Measurements from ENCODE around the gene KRTAP12-2.

Gene KRTAP12-2

GRCh38 chr21:44618504-44618903, 48.2 kb downstream of the KRTAP12-2 start:
- Histone ChIP-seq H3K27me3 (replicated peaks; ENCODE audit: control insufficient read depth, insufficient read depth, low read length) (no peaks in the 10 kb centered on the region), H3K4me3 (replicated peaks; ENCODE audit: low read depth, low read length) (no peak overlapping the region), H3K36me3 (ENCODE audit: control insufficient read depth, insufficient read depth, low read length) (no peaks in the 10 kb centered on the region)
- no peak for DNase-seq (ENCODE audit: extremely low read depth, insufficient read length)
- TF ChIP-seq, protein P1, sequence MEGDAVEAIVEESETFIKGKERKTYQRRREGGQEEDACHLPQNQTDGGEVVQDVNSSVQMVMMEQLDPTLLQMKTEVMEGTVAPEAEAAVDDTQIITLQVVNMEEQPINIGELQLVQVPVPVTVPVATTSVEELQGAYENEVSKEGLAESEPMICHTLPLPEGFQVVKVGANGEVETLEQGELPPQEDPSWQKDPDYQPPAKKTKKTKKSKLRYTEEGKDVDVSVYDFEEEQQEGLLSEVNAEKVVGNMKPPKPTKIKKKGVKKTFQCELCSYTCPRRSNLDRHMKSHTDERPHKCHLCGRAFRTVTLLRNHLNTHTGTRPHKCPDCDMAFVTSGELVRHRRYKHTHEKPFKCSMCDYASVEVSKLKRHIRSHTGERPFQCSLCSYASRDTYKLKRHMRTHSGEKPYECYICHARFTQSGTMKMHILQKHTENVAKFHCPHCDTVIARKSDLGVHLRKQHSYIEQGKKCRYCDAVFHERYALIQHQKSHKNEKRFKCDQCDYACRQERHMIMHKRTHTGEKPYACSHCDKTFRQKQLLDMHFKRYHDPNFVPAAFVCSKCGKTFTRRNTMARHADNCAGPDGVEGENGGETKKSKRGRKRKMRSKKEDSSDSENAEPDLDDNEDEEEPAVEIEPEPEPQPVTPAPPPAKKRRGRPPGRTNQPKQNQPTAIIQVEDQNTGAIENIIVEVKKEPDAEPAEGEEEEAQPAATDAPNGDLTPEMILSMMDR (IDR thresholded peaks at IDR 0.05; ENCODE audit: insufficient read depth, low read length, poor library complexity, severe bottlenecking): peak; percentile 30

DNA sequence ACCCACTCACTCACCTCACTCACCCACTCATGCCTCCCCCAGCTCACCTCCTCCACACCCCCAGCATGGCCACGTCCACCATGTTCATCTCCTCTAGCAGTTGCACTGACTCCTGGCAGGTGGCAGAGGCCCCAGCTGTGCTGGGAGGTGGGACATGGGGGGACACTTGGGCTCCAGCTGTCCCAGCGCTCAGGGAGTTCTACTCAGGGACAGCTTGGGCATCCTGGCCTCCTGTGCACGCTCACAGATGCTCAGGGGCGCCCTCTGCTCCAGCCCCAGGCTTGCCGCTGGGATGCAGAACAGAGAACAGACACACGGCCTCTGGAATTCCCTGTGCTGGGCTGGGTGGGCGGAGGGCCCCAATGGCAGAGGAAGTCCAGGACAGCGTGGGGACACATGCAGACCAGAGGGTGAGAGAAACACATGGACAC, 49.6 kb downstream of the KRTAP12-2 start:
- TF ChIP-seq, protein P1 (IDR thresholded peaks at IDR 0.05; ENCODE audit: insufficient read depth, low read length, poor library complexity, severe bottlenecking): no peak
- no peak for DNase-seq (ENCODE audit: extremely low read depth, insufficient read length)
- H3K4me3 ChIP-seq (replicated peaks; ENCODE audit: low read depth, low read length): no peak overlapping the region
- H3K27me3 ChIP-seq (replicated peaks; ENCODE audit: control insufficient read depth, insufficient read depth, low read length): no peaks in the 10 kb centered on the region
- no peaks in the 10 kb centered on the region for H3K36me3 ChIP-seq (ENCODE audit: control insufficient read depth, insufficient read depth, low read length)

DNA sequence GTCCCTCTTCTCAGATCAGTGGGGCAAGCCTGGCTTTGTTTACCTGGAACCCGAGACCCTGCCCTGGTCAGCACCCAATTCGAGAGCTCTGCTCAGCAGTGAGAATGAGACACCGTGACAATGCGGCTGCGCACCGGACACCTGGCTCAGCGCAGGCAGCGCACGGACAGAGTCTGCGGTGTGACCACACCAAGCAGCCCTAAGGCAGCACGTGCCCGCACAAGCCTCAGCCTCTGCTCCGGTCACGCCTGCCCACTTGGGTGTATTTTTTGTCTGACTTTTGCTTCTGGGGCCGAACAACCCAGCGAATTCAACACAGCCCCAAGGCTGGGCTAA, 50.2 kb downstream of the KRTAP12-2 start:
- no peak overlapping the region for H3K4me3 ChIP-seq (replicated peaks; ENCODE audit: low read depth, low read length)
- no peaks in the 10 kb centered on the region for H3K27me3 ChIP-seq (replicated peaks; ENCODE audit: control insufficient read depth, insufficient read depth, low read length)
- TF ChIP-seq, protein P1 (IDR thresholded peaks at IDR 0.05; ENCODE audit: insufficient read depth, low read length, poor library complexity, severe bottlenecking): no peak
- no peak for DNase-seq (ENCODE audit: extremely low read depth, insufficient read length)
- H3K36me3 ChIP-seq (ENCODE audit: control insufficient read depth, insufficient read depth, low read length): no peaks in the 10 kb centered on the region

Measured in GM06990 (cell line).